Measurements from ENCODE around the gene SMG5. TPM values are rescaled to one million over a fixed set of nuclear protein-coding genes. Genes with fewer than 3 reads are reported as not detected.

SMG5 gene
- total and polyA plus RNA-seq, 9 donors, result 30.1 to 54.6 (median 38.3) TPM

- Histone ChIP-seq H3K36me3 (no peaks in the 10 kb centered on the region), H3K27me3 (no peaks in the 10 kb centered on the region), H3K4me1 (ENCODE audit: insufficient read depth) (no peaks in the 10 kb centered on the region), H3K4me3 (no peak overlapping the region), H3K27ac (no peak overlapping the region), H3K9me3 (no peaks in the 10 kb centered on the region)
- intact Hi-C loops (cut with DNase I), result no loop called here
- TF ChIP-seq, protein P1, sequence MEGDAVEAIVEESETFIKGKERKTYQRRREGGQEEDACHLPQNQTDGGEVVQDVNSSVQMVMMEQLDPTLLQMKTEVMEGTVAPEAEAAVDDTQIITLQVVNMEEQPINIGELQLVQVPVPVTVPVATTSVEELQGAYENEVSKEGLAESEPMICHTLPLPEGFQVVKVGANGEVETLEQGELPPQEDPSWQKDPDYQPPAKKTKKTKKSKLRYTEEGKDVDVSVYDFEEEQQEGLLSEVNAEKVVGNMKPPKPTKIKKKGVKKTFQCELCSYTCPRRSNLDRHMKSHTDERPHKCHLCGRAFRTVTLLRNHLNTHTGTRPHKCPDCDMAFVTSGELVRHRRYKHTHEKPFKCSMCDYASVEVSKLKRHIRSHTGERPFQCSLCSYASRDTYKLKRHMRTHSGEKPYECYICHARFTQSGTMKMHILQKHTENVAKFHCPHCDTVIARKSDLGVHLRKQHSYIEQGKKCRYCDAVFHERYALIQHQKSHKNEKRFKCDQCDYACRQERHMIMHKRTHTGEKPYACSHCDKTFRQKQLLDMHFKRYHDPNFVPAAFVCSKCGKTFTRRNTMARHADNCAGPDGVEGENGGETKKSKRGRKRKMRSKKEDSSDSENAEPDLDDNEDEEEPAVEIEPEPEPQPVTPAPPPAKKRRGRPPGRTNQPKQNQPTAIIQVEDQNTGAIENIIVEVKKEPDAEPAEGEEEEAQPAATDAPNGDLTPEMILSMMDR (IDR thresholded peaks at IDR 0.05), result no peak
- TF ChIP-seq POLR2A (IDR thresholded peaks at IDR 0.05), result no peak
- TF ChIP-seq EP300 (IDR thresholded peaks at IDR 0.05), result no peak
- no peak for DNase-seq
- 81 to 93% (median 89%) methylated on average over 2 of the region's 2 CpGs for WGBS, 3 donors
Measured at GRCh38 chr1:156260896-156261295, 21.7 kb downstream of the SMG5 start.

DNA sequence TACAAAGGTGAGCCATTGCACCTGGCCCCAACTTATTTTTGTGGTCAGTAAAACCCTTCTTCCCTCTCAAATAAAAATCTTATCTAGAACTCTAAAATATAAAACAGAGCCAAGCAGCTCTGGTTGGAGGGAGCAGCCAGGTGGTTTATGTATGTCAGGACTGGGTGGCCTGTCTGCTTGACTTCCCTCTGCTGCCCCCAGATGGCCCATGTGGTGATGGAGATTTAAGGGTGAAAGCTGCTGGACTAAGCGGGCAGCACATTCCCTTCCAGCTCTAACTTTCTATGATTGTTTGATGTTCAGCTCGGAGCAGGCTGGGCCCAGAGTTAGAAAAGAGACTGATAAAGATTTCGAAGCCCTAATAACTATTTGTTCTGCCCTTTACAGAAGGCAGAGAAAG lies 22.8 kb downstream of the SMG5 start:
- TF ChIP-seq EP300 (IDR thresholded peaks at IDR 0.05), result no peak
- TF ChIP-seq, protein P1 (IDR thresholded peaks at IDR 0.05), result no peak
- TF ChIP-seq POLR2A (IDR thresholded peaks at IDR 0.05), result no peak
- H3K27me3 ChIP-seq, result no peaks in the 10 kb centered on the region
- no peaks in the 10 kb centered on the region for H3K9me3 ChIP-seq
- intact Hi-C loops (cut with DNase I), result loop anchor here in 1 of 4 donors (2.0 kb wide), 1 partner anchor 13 kb away; no protein-coding TSS in a partner anchor
- H3K4me1 ChIP-seq (ENCODE audit: insufficient read depth), result no peaks in the 10 kb centered on the region
- H3K4me3 ChIP-seq, result no peak overlapping the region
- DNase-seq, result no peak
- H3K27ac ChIP-seq, result no peak overlapping the region
- no peaks in the 10 kb centered on the region for H3K36me3 ChIP-seq
- WGBS, 3 donors, result 27 to 39% (median 28%) methylated on average over 3 of the region's 3 CpGs

- no peak overlapping the region for H3K4me3 ChIP-seq
- 95 to 96% (median 95%) methylated on average over 8 of the region's 8 CpGs for WGBS, 3 donors
- intact Hi-C loops (cut with DNase I), result loop anchor here in 1 of 4 donors (2.0 kb wide), 1 partner anchor 14 kb away; no protein-coding TSS in a partner anchor
- no peak overlapping the region for H3K27ac ChIP-seq
- TF ChIP-seq, protein P1 (IDR thresholded peaks at IDR 0.05), result no peak
- no peak for TF ChIP-seq POLR2A (IDR thresholded peaks at IDR 0.05)
- no peak for TF ChIP-seq EP300 (IDR thresholded peaks at IDR 0.05)
- H3K27me3 ChIP-seq, result no peaks in the 10 kb centered on the region
- DNase-seq, result no peak
- no peaks in the 10 kb centered on the region for H3K4me1 ChIP-seq (ENCODE audit: insufficient read depth)
- H3K36me3 ChIP-seq, result no peaks in the 10 kb centered on the region
- no peaks in the 10 kb centered on the region for H3K9me3 ChIP-seq
Measured at GRCh38 chr1:156258859-156259258, 23.8 kb downstream of the SMG5 start.

GRCh38 chr1:156257711-156258110 lies 24.9 kb downstream of the SMG5 start:
- 90 to 95% (median 91%) methylated on average over 2 of the region's 2 CpGs for WGBS, 3 donors
- no peaks in the 10 kb centered on the region for H3K27me3 ChIP-seq

More at GRCh38 chr1:156257711-156258110, 24.9 kb downstream of the SMG5 start:
- TF ChIP-seq POLR2A (IDR thresholded peaks at IDR 0.05) (no peak), EP300 (IDR thresholded peaks at IDR 0.05) (no peak)
- TF ChIP-seq, protein P1 (IDR thresholded peaks at IDR 0.05), result no peak
- no peaks in the 10 kb centered on the region for H3K4me1 ChIP-seq (ENCODE audit: insufficient read depth)
- no peak for DNase-seq
- H3K36me3 ChIP-seq, result no peaks in the 10 kb centered on the region
- no peak overlapping the region for H3K4me3 ChIP-seq
- intact Hi-C loops (cut with DNase I), result loop anchor here in 1 of 4 donors (2.0 kb wide), 1 partner anchor 15 kb away; no protein-coding TSS in a partner anchor
- no peak overlapping the region for H3K27ac ChIP-seq
- no peaks in the 10 kb centered on the region for H3K9me3 ChIP-seq

Data from ovary (tissue), 9 donors.